UCSD-AML1 (cell line): ENCODE measurements around the gene SYNPO2.
"Not testable (repeated sequence)": the region's sequence is repeated elsewhere in the genome, so short reads cannot be mapped to it uniquely, and the experiment has no call there.

ENCODE experiments used
- DNase-seq: peaks from one replicate; lab custom pipeline; 2025; ENCODE audit not compliant: unreplicated experiment; lab: John Stamatoyannopoulos, UW

Gene SYNPO2

DNA sequence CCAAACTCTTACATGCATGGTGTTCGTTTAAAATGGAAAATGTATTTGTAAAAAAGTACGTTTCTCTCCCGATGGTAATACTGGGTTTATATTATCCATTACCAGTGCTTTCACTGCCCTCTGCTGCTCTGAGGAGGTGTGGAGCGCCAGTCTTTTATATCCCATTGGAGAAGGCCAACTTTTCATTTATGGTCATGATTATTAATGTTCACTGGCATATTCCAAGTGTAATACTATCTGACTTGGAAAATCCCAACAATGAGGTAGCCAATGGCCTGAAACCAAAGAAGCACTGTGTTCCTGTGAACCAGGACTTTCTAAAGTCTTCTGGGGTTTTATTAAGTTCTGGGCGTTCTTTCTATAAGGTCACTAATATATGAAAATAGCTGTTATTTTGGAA, 80.7 kb downstream of the SYNPO2 start:
- peak; percentile 13 for DNase-seq

DNA sequence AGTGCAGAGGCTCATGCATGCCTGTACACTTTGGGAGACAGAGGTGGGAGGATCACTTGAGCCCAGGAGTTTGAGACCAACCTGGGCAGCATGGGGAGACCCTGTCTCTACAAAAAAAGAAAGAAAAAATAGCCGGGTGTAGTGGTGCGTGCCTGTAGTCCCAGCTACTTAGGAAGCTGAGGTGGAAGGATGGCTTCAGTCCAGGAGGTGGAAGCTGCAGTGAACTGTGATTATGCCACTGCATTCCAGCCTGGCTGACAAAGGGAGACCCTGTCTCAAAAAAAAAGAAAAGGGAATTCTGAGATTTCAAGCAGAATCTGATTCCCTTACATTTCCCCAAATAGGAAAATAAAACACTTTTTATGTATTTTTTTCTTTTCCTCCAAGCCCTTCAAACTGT, 83.5 kb downstream of the SYNPO2 start:
- DNase-seq: no peak

DNA sequence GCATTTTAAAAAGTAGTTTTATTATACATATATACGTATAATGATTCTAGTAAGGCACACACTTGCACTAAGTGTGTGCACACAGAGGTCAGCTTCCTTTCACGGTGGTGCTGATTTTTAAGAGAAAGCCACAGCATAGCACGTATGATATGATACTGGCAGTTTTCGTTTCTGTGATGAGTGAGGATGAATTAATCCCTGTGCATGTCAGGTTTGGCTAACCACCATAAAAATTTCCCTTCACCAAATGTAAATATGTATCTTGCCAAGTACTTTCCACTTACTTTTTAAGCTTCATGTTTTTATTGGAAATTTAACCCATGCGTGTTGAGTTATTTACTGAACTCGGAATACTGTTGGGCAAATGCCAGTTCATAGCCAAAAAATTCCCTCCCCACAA, 84.6 kb downstream of the SYNPO2 start:
- no peak for DNase-seq

DNA sequence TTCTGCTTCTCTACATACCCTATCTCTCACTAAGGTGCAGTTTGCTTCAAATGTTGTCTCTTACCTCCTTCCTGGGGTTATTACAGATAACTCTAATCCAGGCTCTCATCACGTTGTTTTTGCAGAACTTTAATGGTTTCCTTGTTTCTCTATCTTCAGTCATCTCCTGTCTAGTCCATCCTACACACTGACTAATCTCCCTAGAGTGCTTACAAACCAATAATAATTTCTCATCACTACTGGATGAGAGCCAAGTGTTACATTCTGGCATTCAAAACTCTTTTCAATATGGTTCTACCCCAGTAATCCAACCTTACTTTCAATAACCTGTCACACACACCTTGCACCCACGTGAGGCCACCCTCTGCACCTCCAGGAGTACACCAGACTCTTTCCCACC, 86.1 kb downstream of the SYNPO2 start:
- DNase-seq: no peak

DNA sequence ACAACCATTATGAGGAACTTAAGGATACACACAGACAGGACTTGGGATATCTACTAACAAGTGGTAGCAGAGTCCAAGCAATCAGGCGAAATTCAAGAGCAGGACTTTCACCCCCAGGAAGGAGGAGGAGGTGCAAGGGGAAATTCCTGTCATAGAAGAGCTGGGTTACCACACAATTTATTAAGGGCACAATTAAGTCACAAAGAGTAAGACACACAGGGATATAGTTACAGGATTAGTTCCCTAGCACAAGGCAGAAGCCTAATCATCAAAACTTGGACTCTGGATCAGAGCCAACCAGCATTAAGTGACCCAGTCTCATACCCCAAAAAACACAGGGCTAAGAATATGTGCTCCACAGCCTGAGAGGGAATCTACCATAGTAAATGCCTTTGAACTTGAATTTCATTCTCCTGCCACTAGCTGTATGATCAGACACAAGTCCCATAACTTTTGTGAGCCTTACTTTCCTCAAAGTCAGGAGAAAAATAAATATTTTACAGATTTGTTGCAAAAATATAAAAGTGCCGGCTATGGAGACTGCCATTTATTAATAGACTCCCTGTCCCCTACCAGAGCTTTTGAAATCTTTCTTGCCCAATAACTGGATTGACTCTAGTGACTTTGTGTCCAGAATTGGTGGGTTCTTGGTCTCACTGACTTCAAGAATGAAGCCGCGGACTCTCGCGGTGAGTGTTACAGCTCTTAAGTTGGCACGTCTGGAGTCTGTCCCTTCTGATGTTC, 87.0 kb downstream of the SYNPO2 start:
- DNase-seq: no peak

DNA sequence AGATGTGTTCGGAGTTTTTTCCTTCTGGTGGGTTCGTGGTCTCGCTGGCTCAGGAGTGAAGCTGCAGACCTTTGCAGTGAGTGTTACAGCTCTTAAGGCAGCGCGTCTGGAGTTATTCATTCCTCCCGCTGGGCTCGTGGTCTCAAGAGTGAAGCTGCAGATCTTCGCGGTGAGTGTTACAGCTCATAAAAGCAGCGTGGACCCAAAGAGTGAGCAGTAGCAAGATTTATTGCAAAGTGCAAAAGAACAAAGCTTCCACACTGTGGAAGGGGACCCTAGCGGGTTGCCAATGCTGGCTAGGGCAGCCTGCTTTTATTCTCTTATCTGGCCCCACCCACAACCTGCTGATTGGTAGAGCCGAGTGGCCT, 87.5 kb downstream of the SYNPO2 start:
- DNase-seq: not testable (repeated sequence)

DNA sequence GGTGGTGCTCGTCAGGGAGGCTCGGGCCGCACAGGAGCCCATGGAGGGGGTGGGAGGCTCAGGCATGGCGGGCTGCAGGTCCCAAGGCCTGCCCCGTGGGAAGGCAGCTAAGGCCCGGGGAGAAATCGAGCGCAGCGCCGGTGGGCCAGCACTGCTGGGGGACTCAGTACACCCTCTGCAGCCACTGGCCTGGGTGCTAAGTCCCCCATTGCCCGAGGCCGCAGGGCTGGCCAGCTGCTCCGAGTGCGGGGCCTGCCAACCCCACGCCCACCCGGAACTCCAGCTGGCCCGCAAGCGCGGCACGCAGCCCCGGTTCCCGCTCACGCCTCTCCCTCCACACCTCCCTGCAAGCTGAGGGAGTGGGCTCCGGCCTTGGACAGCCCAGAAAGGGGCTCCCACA, 88.4 kb downstream of the SYNPO2 start:
- DNase-seq: not testable (repeated sequence)

DNA sequence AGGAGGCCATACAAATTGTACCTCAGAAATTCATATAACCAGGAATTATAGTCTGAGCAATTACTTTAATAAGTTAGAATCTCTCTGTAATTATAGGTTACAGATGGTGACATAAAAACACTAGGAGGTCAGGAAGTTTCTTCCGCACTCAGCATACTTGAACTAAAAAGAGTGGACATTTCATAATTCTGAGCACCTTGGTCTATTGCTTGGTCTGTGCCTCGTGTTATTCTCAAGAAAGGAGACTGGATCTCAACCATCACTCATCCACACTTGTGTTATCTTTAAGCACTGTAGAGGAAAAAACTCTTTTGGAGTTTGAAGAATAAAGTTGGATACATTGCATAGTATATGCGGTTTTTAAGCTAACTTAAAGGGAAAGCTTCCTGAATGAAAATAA, 91.1 kb downstream of the SYNPO2 start:
- no peak for DNase-seq

DNA sequence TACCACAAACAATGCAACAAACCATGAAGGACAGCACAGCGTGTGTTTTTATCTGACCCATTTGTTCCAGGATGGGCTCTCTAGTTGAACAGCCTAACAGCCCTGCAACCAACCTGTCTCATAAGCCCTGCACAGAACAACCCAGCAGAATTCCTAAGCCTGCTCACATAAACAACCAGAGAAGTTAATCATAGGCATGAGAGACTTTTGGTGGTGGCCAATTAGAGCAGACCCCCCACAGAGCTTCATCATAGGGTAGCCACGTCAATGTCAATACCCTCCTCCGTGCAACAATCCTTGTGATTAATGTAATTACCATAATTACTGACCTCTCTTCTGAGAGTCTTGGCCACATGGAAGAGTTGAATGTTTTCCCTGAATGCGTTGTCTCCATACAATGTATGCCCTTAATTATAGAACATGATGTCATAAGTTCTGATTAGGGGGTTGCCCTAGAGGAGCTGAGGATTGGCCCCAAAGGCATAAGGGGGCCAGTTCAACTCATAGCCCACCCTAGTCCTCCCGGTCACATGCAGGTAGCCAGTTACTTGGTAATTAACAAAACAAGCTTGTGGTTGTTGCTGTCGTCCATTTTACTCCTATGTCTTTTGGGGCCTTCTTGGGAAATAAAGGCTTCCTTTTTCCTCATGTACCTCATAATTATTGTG, 92.7 kb downstream of the SYNPO2 start:
- DNase-seq: no peak

DNA sequence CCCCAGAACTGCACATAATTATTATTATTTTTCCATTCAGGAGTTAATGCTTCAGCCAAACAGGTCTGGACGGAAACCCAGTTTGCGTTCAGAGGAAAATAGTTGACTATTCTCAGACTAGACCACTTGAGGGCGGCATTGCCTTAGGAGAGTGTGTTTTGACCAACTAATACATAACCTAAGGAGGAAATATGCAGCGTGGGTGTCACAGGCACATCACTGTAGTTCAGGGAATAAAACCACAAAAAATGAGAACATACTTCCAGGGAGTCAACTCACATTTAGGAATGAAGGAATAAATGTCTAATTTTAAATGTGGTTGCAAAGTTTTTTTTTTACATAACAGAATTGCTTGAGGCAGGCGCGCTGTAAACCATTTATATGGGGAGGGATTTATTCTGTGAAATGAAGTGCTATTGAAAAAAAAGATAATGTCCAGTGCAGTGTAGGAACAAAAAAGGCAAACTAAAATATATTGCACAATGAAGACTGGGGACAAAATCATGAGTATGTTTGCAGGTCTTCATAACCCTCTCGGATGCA, 93.3 kb downstream of the SYNPO2 start:
- peak; percentile 8 for DNase-seq

DNA sequence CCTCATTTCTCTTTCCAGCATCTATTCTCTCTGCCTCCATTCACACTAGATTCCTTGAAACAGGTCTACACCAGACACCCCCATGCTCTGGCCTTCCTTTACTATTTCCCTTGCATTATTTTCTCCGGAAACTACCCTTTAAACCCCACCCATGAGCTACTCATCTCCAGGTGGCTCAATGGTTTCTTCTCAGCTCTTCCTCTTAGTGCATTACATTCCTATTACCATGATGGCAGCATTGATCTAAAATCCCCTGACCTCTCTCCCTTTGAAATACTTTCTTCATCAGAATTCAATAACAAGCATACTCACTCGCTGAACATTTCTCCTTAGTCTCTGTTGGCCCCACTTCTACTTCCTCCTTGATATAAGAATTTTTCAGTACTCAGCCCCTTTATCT, 94.6 kb downstream of the SYNPO2 start:
- DNase-seq: no peak

DNA sequence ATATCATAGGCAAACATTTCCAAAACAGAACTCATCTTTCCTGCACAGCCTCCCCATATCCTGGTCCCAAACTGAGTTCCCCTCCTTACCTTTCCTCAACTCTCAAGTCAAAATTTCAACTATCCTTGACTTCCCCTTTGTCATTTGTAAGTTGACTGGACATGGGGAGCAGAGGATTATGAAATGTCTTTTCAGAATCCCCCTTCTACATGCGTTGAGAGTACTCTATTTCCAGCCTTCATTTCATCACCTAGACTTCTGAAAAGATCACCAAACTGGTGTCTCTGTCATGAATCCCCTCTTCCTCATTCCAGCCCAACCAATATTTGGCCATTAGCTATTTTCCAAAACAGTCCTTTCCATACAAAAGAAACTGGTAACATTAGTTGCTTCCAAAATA, 95.2 kb downstream of the SYNPO2 start:
- DNase-seq: no peak

DNA sequence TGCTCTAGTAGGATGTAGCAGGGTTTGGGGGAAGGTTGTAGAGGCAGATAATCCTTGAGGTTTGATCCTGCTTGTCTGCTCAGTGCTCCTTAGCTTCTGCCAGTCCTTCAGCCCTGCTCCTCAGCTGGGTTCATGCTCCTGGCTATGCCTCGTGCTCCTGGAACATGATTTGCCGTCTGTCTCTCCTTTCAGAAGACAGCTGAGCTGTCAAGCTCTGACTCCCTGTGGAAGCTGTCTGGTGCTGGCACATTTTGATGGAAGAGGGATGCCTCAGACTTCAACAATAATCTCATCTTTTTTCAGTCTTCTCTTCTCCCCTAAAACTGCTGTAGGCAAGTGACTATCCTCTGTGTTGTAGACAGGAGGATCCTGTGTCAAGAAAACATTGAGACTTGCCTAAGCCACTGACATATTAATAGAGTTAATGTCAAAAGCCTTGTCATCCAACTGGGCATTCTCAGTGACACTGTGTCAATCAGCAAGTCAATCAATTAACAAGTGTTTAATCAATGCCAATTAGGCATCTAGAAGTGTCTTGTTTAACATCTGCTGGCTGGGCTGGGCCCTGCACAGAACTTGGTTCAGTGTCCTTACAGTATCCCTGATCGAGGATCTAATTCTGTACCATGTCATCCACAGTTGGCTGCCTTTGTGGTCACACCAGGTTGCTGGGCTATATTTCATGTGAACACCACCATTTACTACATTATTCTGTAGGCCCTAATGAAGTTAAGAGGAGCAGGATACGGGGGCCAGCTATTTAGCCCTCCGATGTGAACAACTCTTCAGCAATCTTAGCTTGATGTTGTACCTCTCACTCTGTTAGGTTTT, 96.7 kb downstream of the SYNPO2 start:
- no peak for DNase-seq

DNA sequence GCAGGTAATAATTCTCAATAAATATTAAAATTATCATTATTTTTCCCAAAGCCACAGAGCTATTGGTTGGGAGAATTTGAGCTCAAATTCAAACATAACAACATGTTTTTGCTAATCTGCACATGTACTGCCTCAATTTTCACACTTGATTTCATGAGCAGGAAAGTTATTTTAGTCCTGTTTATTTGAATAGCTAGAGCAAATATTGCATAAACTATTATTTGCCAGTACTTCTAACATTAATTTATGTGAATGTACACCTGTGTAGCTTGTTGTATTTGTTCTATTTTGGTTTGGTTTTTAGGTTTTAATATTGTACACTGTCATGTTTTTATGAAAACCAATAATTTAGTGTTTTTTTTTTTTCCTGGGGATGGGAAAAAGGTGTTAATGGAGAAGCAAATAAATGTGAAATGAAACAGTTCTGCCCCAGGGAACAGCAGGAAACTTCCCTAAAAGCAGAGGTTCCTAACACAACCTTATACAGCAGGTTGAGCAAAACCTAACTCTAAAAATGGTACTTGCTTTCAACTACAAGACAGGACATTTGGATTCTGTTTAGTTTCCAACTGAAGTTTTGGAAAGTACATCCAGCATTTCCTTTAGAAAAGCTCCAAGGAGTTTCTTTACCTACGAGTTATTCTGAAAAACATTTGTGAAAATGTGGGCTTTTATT, 99.4 kb downstream of the SYNPO2 start:
- no peak for DNase-seq

DNA sequence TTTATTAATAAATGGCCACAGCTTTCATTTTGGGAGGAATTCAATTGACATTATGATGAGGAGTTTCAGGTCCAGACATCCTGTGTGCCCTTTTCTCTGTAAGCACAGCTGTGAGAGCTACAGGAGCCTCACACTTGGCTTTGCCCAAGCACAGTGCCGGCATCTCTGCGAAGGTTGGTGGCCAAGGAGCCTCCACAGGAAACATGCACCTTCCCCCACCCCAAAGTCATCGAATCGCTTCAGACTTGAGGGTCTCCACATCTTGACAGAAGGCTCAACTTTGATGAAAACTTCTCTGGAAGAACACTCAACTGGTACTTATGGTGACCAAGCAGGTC, 100.0 kb downstream of the SYNPO2 start:
- DNase-seq: no peak

DNA sequence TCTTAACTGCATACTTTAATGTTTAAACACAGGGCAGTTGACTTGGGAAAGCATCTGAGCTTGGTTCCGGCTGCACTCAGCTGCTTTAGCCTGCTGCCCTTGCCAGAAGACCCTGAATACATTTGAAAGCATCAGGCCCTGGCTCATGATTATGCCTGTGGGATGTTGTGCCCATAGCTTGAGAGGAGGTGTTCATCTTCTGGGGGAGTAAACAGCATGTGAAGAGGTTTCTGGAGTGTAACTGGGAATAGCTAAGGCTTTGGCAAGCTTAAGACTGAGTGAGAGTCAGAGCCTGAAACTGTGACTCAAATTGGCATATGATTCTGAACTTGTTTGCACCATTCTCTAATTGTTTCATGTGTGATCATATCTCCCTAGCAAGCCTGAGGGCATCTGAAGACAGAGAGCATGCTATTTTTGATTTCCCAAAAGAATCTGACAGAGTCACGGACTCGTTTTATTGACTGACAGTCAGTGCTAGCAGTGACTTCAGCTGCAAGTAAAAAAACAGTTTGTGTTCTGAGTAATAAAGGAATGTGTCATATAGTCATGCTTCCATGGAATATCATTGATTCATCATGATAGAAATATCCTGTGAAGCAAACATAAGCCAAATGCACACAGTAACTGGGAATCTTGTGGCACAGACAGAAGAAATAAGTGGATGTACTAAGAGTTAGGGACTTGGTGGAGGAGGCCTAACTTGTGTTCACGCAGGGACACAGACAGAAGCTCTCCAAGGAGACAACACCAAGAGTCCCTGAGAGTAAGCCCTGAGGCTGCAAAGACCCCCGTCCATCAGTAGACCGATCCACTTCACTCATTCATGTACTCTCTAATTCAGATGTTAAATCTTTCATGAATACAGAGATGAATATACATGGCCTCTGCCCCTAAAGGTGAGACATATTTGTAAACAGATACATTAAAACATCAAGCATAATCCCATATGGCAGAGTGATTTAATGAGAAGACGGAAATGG, 100.7 kb downstream of the SYNPO2 start:
- DNase-seq: no peak

DNA sequence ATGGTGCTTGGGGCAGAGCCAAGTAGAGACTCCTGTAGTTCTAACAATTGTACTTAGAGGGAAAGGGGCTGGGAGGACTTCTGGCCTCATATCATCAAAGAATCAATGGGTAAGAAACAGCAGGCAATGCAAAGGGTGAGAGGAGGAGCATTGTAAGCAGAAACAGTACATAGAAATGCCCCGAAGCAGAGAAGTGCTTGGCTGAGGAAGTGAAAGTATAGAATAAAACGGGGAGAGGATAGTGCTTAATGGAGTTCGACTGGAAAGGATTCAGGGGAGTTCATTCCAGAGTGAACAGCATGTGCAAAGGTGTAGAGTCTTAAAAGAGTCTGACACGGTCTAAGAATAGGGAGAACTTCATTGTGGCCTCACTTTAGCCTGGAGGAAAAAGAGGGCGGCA, 103.0 kb downstream of the SYNPO2 start:
- DNase-seq: no peak

DNA sequence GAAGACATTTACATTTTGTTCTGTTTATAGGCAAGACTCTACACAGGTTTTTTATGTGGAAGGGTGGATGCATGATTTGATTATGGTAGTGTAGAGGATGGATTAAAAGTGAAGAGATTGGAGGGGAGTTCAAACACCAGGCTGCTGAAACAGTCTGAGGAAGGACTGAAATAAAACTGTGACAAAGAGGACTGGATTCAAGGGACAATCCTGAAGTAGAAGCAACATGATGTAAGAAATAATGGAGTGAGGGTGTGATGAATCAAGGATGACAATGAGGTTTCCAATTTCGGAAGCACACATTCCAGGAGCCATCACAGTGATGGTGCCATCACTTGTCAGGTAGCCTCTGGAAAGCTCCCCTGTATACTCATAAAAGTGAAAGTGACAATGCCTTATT, 103.5 kb downstream of the SYNPO2 start:
- DNase-seq: no peak

DNA sequence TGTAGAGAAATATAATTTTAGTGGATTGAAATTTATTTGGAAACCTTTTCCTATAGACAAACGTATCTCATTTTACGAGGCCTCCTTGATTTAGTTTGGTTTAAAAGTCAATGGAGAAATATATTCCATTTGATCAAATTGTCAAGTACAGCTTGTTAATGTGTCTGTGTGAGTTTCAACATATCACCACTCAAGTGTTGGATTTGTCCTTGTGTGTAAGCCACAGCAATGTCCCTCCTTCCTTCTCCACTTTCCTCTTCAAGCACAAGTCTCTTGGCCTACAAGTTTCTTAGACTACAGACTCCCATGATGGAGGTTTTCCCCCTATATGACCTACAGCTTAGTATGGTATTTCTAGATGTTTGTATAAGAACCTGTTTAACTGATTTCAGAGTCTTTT, 104.7 kb downstream of the SYNPO2 start:
- no peak for DNase-seq

DNA sequence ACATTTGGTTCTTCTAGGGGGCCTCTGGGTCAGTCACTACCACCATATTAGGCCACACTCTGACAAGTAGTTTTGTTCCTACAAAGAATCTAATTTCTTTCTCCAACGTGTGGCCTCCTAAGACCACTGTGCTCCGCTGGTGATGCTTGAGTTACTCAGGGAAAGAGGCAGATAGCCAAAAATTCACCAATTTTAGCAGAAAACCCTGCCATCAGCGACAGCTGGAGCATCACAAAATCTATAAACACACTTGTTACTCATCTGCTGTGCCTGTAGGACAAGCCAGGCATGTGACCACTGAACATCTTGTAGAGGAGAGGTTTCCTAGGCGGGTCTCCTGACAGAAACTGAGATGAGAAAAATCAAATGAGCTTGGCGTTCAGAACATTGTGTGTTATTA, 105.4 kb downstream of the SYNPO2 start:
- no peak for DNase-seq
